Left lobe of liver (tissue), 2 donors: ENCODE measurements around the gene MRPL45. TPM values are rescaled to one million over a fixed set of nuclear protein-coding genes. Genes with fewer than 3 reads are reported as not detected.

Source experiments
- ATAC-seq: fragments of 200-7000 bp; cut with Tn5 transposase; one replicate; pipeline ENCODE4 v1.9.1; 2020; ENCODE audit warnings: mild to moderate bottlenecking, moderate library complexity
- DNase-seq: peaks from one replicate; pipeline ENCODE4 v3.0.0-alpha.2; 2020; ENCODE audit warnings: low spot score
- total RNA-seq: library from RNA; stranded (reverse); gene quantifications from one replicate; pipeline ENCODE4 v1.2.1, GENCODE V29; 2021
- donor health status: DM: no; HTN: no; CAD: no; lungs with moderate emphysema.
- donor health status: DM: no; HTN: yes; CAD: no.

The MRPL45 gene
- total RNA-seq, 1 donor from 2014 or later, result 19.1 TPM

DNA sequence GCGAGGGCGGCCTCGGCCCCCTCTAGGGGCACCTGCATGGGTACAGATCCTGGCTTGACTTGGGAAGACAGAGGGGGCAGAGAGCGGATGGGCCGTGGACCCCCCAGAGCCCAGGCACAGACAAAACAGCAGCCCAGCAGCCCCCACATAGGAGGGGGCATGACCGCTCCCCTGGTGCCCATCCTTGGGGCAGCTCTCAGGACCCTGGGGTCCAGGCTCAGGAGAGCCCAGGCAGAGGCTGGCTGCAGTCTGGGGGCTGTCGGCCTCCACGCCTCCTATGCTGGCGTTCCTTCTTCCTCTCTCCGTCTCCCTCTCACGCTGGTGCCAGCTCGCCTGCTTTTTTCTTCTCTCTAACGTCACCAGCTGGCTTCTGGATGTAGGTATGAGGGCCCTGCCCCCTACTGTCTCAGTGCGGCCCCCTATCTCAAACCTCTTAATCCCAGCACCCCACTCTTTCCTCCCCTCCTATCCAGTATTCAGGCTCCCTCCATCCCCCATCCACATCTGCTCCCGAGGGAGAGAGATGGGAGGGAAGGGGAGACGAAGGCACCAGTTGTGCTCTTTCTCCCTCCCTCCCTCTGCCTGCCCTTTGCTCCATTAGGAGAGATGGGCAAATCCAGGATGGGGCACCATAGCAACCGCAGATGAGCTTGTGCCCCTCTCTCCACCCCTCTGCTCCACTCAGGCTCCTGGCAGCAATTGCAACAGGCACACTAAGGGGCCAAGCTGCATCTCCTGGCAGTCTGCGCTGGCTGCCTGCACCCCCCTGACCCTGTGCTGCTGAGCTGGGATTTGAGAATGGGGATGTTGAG is 46.8 kb downstream of the MRPL45 start, which contains the start of gene GPR179:
GPR179 (minus strand) TSS at position 349 of the 812 bp plus-strand sequence; CDS start at position 182, 167 bp downstream.
- DNase-seq (no peak), ATAC-seq (no peak)

DNA sequence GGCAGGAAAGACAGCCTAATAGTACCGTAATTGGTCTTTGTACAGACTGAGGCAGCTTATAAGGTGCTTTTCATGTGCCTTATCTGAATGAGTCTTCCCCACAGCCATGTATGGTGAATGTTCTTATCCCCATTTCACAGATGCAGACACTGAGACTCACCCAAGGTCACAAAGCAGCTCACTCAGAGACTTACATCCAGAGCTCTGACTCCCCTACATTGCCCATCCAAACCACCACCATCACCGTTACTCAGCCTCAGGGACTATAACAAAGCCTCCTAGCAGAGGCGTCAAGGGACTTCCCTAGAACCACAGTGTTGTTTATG is 47.4 kb downstream of the MRPL45 start:
- no peak for DNase-seq
- ATAC-seq, result no peak

- ATAC-seq, result no peak
Observed at GRCh38 chr17:38345743-38346142, 48.8 kb downstream of the MRPL45 start.

GRCh38 chr17:38349097-38349730 is 52.2 kb downstream of the MRPL45 start:
- ATAC-seq (peak; percentile 70), DNase-seq (peak; percentile 83)

More at GRCh38 chr17:38345743-38346142, 48.8 kb downstream of the MRPL45 start:
- DNase-seq, result no peak

DNA sequence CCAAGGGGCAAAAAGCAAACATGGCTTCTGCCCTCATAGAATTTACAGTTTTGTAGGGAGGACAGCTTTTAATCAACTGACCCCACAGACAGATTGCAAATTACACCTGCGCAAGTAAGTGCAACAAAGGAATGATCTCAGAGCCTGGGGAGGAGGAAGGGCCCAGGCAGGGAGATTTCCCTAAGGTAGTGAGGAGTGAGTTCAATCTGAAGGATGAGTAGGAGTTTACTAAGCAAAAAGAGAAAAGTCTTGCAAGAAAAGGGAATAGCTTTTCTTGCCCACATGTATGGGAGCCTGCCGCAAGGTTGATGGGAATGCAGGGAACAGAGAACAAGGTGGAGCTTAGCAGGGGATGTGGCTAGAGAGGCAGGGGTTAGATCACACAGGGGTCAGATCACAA is 53.1 kb downstream of the MRPL45 start:
- DNase-seq, result no peak
- ATAC-seq, result no peak

GRCh38 chr17:38351412-38352222 is 54.6 kb downstream of the MRPL45 start, which contains the start of gene SOCS7:
TSS of gene SOCS7 (plus strand) at chr17:38351844. CDS start at chr17:38352053, 209 bp downstream.
- peak; percentile 93 for ATAC-seq
- DNase-seq, result peak; percentile 95

GRCh38 chr17:38352245-38353085 is 55.5 kb downstream of the MRPL45 start:
- ATAC-seq (peak; percentile 13), DNase-seq (no peak)

DNA sequence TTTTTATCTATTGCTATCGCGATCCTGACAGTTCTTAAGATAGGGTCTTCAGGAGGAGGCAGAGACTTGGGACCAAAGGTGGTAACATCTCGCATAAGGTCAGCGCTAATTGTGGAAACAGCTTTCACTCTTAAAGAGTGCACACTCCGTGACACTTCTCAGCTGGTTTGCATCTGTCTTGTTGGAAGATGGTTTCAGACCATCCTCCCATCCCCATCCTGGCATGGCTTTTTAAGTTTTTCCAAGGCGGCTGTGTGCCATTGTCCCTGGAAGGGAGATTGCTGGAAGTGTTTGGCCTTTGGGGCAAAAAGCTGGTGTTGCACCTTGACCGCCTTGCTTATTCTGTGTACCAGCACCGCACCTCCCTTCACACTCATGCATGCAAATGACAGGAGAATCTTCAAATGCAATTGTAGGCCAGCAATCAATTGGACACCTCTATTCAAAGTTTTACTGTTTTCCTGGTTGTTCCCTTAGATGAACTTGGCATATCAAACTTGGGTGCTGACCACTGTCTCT is 56.2 kb downstream of the MRPL45 start:
- DNase-seq (no peak), ATAC-seq (no peak)

DNA sequence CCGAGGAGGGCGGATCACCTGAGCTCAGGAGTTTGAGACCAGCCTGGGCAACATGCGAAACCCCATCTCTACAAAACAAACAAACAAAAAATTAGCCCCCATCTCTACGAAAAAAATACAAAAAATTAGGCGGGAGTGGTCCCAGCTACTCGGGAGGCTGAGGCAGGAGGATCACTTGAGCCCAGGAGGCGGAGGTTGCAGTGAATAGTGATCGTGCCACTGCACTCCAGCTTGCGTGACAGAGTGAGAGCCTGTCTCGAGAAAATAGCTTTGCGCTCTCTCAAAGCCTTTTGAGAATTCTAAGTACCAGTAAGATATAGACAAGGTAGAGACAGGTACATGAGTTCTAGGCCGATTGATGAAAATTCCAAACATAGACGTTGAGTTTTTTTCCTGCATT is 56.7 kb downstream of the MRPL45 start:
- no peak for DNase-seq

DNA sequence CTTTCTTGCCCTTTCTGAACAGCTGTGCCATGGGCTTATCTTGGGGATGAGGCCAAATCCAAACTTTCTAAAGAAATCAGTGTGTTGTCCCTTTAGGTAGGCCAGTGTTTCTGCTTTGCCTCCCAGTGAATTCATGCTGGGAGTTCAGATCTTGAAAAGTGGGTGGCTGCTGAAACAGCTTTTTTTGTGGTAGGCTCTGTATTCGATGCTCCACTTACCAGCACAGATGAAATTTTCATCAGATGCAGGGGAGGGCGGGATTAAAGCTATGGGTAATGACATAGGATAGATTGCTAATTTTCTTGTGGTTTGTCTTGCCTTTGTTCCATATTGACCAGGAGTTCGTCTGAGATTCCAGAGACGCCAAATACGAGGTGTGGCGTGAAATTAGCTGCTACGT is 57.5 kb downstream of the MRPL45 start:
- no peak for DNase-seq
- no peak for ATAC-seq

More for the DNA sequence above, 56.7 kb downstream of the MRPL45 start:
- ATAC-seq, result no peak

- DNase-seq, result no peak
- ATAC-seq, result no peak
Observed at GRCh38 chr17:38355251-38355650, 58.3 kb downstream of the MRPL45 start.

DNA sequence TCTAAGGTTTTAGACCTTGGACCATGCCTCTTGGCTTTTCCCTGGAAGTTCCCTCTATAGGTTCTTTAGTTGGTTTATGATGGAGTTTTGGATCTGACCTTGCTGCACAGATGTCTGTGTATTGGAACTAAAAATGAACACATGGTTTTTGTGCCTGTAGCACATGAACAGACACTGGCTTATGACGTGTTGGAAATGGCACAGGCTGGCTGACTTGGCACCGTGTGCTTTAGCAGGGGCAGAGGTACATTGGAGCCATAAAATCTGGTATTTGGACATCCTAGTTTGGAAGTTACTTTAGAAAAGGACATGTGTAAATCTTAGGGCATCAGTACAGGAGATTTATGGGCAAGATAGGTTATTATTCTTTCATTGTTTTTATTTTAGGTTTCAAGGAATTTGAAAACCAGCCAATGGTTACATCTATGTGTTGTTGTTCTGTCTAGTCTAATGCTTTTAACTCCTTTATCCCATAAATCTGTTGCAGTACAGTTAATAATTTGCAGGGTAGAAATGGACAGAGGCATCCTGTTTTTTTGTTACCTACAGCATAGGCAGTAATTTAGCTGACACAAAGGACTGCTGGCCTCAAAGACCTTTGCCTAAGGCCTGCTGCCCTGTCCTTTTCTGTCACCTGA is 60.6 kb downstream of the MRPL45 start:
- DNase-seq (no peak), ATAC-seq (peak; percentile 43)

DNA sequence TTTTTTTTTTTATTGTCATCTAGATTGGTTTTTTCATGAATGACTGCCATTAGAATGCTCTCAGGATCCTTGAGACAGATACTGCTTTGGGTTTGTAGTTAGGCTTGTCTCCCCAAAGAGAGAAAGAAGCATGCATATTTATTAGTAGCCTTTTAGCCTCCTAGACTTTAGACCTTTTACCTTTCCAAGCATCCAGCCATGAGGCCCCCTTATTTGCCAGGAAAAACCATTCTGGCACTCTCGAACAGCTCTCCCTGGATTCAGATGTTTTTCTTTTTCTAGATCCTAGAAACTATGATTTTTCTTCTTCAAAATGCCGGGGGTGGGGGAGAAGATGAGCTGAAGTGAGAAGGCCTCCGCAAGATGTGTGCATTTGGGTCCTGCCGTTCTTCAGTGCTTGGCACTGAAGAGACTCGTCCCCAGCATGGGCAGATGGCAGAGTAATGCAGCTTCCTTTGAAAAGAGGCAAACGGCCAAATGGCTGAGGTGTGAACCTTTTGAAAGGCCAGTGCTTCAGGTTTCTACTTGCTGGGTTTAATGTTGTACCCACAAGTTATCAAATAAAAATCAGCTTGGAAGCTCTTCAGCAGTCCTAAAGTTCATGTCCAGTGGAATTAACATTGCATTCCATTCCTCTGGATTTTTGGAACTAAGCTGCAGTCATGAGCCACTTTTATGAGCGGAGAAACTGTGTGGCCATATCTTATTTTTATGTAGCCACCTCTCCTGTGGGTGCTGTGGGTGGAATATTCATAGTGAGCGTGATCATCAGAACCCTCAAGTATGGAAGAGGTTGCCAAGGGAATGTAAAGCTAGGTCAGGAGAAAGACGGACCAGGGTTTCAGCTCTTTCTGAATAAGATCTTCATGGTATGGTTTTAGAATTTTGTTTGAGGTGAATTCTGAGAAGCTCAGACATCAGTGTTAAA is 61.9 kb downstream of the MRPL45 start:
- DNase-seq (no peak), ATAC-seq (peak; percentile 79)

- DNase-seq (no peak), ATAC-seq (no peak)
Observed at GRCh38 chr17:38361694-38362465, 64.9 kb downstream of the MRPL45 start.

DNA sequence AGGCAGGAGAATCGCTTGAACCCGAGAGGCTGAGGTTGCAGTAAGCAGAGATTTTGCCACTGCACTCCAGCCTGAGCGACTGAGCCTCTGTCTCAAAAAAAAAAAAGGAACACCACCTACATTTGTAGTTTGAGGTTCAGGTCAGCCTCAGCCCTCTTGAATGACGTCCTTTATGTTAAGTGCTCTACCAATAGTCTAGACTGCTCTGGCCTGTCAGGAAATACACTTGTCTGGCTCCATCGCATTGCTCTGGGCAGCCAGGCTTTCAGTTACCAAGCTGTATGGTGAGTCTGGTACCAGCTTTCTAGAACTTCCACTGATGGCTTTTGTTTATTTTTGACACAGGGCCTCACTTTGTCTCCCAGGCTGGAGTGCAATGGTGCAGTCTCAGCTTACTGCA is 66.0 kb downstream of the MRPL45 start:
- no peak for ATAC-seq
- no peak for DNase-seq

DNA sequence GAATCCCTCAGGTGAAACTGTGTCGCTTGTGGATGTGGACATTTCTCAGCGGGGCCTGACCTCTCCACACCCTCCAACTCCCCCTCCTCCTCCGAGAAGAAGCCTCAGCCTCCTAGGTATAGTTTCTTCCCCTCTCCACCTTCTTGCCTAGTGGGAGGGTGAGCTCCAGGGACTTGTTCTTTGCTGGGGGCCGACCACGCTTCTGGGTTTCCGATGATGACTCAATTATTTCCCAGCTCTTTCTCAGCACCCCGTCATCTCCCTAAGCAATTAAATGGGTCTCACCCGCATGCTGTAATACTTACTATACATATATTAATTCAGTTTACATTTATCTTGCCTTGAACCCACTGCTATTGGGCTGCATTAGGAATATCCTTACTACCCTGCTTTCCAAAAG is 67.8 kb downstream of the MRPL45 start:
- DNase-seq, result no peak
- no peak for ATAC-seq

GRCh38 chr17:38369124-38369886 is 72.3 kb downstream of the MRPL45 start:
- DNase-seq (no peak), ATAC-seq (no peak)
